Activated T-cell treated with anti-CD3 and anti-CD28 coated beads, Interleukin-2, amount 50 U/mL, for 4 hours (primary cell): ENCODE data around the gene SLC1A7. TPM values are rescaled to one million over a fixed set of nuclear protein-coding genes. Genes with fewer than 3 reads are reported as not detected.

Experiments used
- ATAC-seq, 2 donors: fragments of 200-7000 bp; cut with Tn5 transposase; one replicate each; pipeline ENCODE4 v1.10.0; 2021
- DNase-seq: peaks from one replicate; pipeline ENCODE4 v3.0.0-alpha.2; 2020
- H3K27me3 Mint-ChIP-seq: one replicate; pipeline ENCODE4 v1.8.0; 2021; ENCODE audit warnings: low read depth, mixed read lengths
- H3K36me3 Mint-ChIP-seq: one replicate; pipeline ENCODE4 v1.8.0; 2022; ENCODE audit warnings: mixed read lengths; ENCODE audit not compliant: insufficient read depth
- H3K4me1 Mint-ChIP-seq: one replicate; pipeline ENCODE4 v1.8.0; 2021; ENCODE audit warnings: low read depth, mixed read lengths
- H3K4me3 Mint-ChIP-seq: one replicate; pipeline ENCODE4 v1.8.0; 2021; ENCODE audit warnings: mild to moderate bottlenecking, moderate library complexity, mixed read lengths
- H3K9me3 Mint-ChIP-seq: one replicate; pipeline ENCODE4 v1.8.0; 2021; ENCODE audit warnings: mixed read lengths
- total RNA-seq, 3 donors: library from RNA; stranded (reverse); gene quantifications; one replicate each; pipeline ENCODE4 v1.2.1, GENCODE V29; 2021

The SLC1A7 gene
- total RNA-seq, 3 donors from 2014 or later: not detected

GRCh38 chr1:53122201-53122885 lies 20.1 kb downstream of the SLC1A7 start:
- Mint-ChIP-seq H3K27me3 (peaks cover 13% of the 10 kb centered on the region), H3K9me3 (no peaks in the 10 kb centered on the region), H3K4me1 (no peaks in the 10 kb centered on the region), H3K36me3 (no peaks in the 10 kb centered on the region), H3K4me3 (no peak overlapping the region)
- no peak for DNase-seq
- ATAC-seq: no peak

- Mint-ChIP-seq H3K27me3 (peaks cover 13% of the 10 kb centered on the region), H3K4me3 (no peak overlapping the region), H3K36me3 (no peaks in the 10 kb centered on the region), H3K9me3 (no peaks in the 10 kb centered on the region), H3K4me1 (no peaks in the 10 kb centered on the region)
- DNase-seq: no peak
- peak; percentile 63 to 72 for ATAC-seq
Measured at GRCh38 chr1:53121319-53122172, 20.9 kb downstream of the SLC1A7 start.

- no peaks in the 10 kb centered on the region for H3K4me1 Mint-ChIP-seq
- no peaks in the 10 kb centered on the region for H3K9me3 Mint-ChIP-seq
- H3K36me3 Mint-ChIP-seq: no peaks in the 10 kb centered on the region
- peaks cover 13% of the 10 kb centered on the region for H3K27me3 Mint-ChIP-seq
- ATAC-seq: no peak
- DNase-seq: no peak
- no peak overlapping the region for H3K4me3 Mint-ChIP-seq
Measured at GRCh38 chr1:53120659-53121058, 21.8 kb downstream of the SLC1A7 start.

GRCh38 chr1:53117836-53118235 lies 24.6 kb downstream of the SLC1A7 start:
- DNase-seq (no peak), ATAC-seq (no peak)
- Mint-ChIP-seq H3K4me1 (no peaks in the 10 kb centered on the region), H3K36me3 (no peaks in the 10 kb centered on the region), H3K4me3 (no peak overlapping the region), H3K9me3 (no peaks in the 10 kb centered on the region), H3K27me3 (peaks cover 13% of the 10 kb centered on the region)

GRCh38 chr1:53116933-53117600 lies 25.4 kb downstream of the SLC1A7 start:
- peaks cover 13% of the 10 kb centered on the region for H3K27me3 Mint-ChIP-seq
- DNase-seq (no peak), ATAC-seq (no peak)
- H3K36me3 Mint-ChIP-seq: no peaks in the 10 kb centered on the region
- no peaks in the 10 kb centered on the region for H3K4me1 Mint-ChIP-seq
- H3K4me3 Mint-ChIP-seq: no peak overlapping the region
- peaks cover 3% of the 10 kb centered on the region for H3K9me3 Mint-ChIP-seq

GRCh38 chr1:53116307-53116810 lies 26.1 kb downstream of the SLC1A7 start:
- no peaks in the 10 kb centered on the region for H3K36me3 Mint-ChIP-seq
- H3K27me3 Mint-ChIP-seq: peaks cover 13% of the 10 kb centered on the region
- no peak for ATAC-seq
- no peak overlapping the region for H3K4me3 Mint-ChIP-seq
- H3K9me3 Mint-ChIP-seq: peaks cover 3% of the 10 kb centered on the region
- DNase-seq: no peak
- no peaks in the 10 kb centered on the region for H3K4me1 Mint-ChIP-seq

GRCh38 chr1:53115403-53116306 lies 26.8 kb downstream of the SLC1A7 start:
- Mint-ChIP-seq H3K4me3 (no peak overlapping the region), H3K4me1 (peaks cover 4% of the 10 kb centered on the region), H3K9me3 (peaks cover 3% of the 10 kb centered on the region), H3K36me3 (no peaks in the 10 kb centered on the region), H3K27me3 (peaks cover 7% of the 10 kb centered on the region)
- ATAC-seq: no peak
- no peak for DNase-seq

- Mint-ChIP-seq H3K4me1 (peaks cover 5% of the 10 kb centered on the region), H3K9me3 (peaks cover 3% of the 10 kb centered on the region), H3K36me3 (no peaks in the 10 kb centered on the region), H3K27me3 (peaks cover 4% of the 10 kb centered on the region), H3K4me3 (no peak overlapping the region)
- ATAC-seq (no peak), DNase-seq (no peak)
Measured at GRCh38 chr1:53114581-53115400, 27.6 kb downstream of the SLC1A7 start.

- DNase-seq: no peak
- peaks cover 5% of the 10 kb centered on the region for H3K4me1 Mint-ChIP-seq
- H3K4me3 Mint-ChIP-seq: no peak overlapping the region
- H3K9me3 Mint-ChIP-seq: peaks cover 3% of the 10 kb centered on the region
- H3K36me3 Mint-ChIP-seq: no peaks in the 10 kb centered on the region
- H3K27me3 Mint-ChIP-seq: peaks cover 3% of the 10 kb centered on the region
- ATAC-seq: no peak
Measured at GRCh38 chr1:53114090-53114489, 28.3 kb downstream of the SLC1A7 start.

GRCh38 chr1:53112861-53113260 lies 29.6 kb downstream of the SLC1A7 start:
- Mint-ChIP-seq H3K9me3 (peaks cover 3% of the 10 kb centered on the region), H3K4me3 (no peak overlapping the region), H3K4me1 (peaks cover 5% of the 10 kb centered on the region), H3K27me3 (peaks cover 3% of the 10 kb centered on the region), H3K36me3 (no peaks in the 10 kb centered on the region)
- ATAC-seq (no peak), DNase-seq (no peak)

- Mint-ChIP-seq H3K36me3 (no peaks in the 10 kb centered on the region), H3K4me3 (no peak overlapping the region), H3K9me3 (peaks cover 3% of the 10 kb centered on the region), H3K27me3 (peaks cover 3% of the 10 kb centered on the region), H3K4me1 (peaks cover 9% of the 10 kb centered on the region)
- DNase-seq (no peak), ATAC-seq (no peak)
Measured at GRCh38 chr1:53112271-53112774, 30.1 kb downstream of the SLC1A7 start.

- Mint-ChIP-seq H3K9me3 (peaks cover 3% of the 10 kb centered on the region), H3K4me3 (no peak overlapping the region), H3K4me1 (peaks cover 11% of the 10 kb centered on the region), H3K36me3 (no peaks in the 10 kb centered on the region), H3K27me3 (peaks cover 3% of the 10 kb centered on the region)
- ATAC-seq (no peak), DNase-seq (no peak)
Measured at GRCh38 chr1:53111693-53112092, 30.7 kb downstream of the SLC1A7 start.

GRCh38 chr1:53111073-53111556 lies 31.3 kb downstream of the SLC1A7 start:
- Mint-ChIP-seq H3K4me3 (no peak overlapping the region), H3K9me3 (peaks cover 3% of the 10 kb centered on the region), H3K36me3 (no peaks in the 10 kb centered on the region), H3K27me3 (peaks cover 3% of the 10 kb centered on the region), H3K4me1 (peaks cover 11% of the 10 kb centered on the region)
- DNase-seq (no peak), ATAC-seq (peak; percentile 35 to 44)
